ENCODE data around the gene CAMKK1. TPM values are rescaled to one million over a fixed set of nuclear protein-coding genes. Genes with fewer than 3 reads are reported as not detected.

Gene CAMKK1
- total RNA-seq, 1 experiment from 2014 or later, result 16.3 TPM

DNA sequence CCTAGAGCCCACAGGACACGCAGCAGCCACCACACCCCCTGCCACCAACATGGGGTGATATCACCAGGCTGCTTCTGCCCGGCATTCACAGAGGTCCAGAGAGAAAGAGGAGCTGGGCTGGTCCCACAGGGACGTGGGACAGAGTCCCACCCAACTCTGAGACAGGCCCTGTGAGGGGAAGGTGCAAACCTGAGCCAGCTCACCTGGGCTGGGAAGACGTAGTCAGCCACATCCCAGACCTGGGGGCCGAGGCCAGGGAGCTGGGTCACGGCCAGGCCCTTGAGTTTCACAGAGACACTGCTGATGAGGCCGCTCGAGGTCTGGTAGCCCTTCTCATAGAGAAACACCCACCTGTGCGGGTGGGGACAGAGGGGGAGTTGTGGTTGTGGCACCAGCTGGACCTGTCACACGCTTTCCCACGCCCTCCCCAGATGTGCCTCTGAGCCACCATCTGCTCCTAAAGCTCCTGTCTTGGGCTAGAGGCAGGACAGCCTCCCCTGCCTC lies 12.2 kb upstream of the CAMKK1 start:
- no TSS peak for BruUV-seq (replicated peaks)
- intact Hi-C loops (cut with micrococcal nuclease; ENCODE audit: unreplicated experiment), result loop anchor here (5.0 kb wide), 1 partner anchor 168 kb away; no protein-coding TSS in a partner anchor
- Histone ChIP-seq H4K20me1 (ENCODE audit: insufficient read depth) (no peaks in the 10 kb centered on the region), H3K9me2 (ENCODE audit: insufficient read depth) (no peaks in the 10 kb centered on the region), H3K4me3 (no peak overlapping the region), H3K27me3 (ENCODE audit: insufficient read depth, low read depth) (no peaks in the 10 kb centered on the region), H3K27ac (no peak overlapping the region), H3K4me1 (replicated peaks; ENCODE audit: insufficient read depth) (no peaks in the 10 kb centered on the region), H3K36me3 (ENCODE audit: low read depth) (no peaks in the 10 kb centered on the region), H3K9me3 (ENCODE audit: insufficient read depth, low read depth) (no peaks in the 10 kb centered on the region), H3F3A (ENCODE audit: insufficient read depth, low read depth) (no peaks in the 10 kb centered on the region), H3K4me2 (no peak overlapping the region), H2AFZ (no peak overlapping the region), H3K79me2 (ENCODE audit: low read depth) (no peaks in the 10 kb centered on the region)
- ChIA-PET CTCF (interaction anchor here (1.0 kb wide), 1 partner anchor 9 kb away, joined by 4 read pairs; no protein-coding TSS in a partner anchor), POLR2A (ENCODE audit: unreplicated experiment) (interaction anchor here (0.6 kb wide), 1 partner anchor 31 kb away, joined by 3 read pairs; no protein-coding TSS in a partner anchor)
- TF ChIP-seq EZH2 (IDR thresholded peaks at IDR 0.05; ENCODE audit: low read depth), result no peak
- TF ChIP-seq, protein P1, sequence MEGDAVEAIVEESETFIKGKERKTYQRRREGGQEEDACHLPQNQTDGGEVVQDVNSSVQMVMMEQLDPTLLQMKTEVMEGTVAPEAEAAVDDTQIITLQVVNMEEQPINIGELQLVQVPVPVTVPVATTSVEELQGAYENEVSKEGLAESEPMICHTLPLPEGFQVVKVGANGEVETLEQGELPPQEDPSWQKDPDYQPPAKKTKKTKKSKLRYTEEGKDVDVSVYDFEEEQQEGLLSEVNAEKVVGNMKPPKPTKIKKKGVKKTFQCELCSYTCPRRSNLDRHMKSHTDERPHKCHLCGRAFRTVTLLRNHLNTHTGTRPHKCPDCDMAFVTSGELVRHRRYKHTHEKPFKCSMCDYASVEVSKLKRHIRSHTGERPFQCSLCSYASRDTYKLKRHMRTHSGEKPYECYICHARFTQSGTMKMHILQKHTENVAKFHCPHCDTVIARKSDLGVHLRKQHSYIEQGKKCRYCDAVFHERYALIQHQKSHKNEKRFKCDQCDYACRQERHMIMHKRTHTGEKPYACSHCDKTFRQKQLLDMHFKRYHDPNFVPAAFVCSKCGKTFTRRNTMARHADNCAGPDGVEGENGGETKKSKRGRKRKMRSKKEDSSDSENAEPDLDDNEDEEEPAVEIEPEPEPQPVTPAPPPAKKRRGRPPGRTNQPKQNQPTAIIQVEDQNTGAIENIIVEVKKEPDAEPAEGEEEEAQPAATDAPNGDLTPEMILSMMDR (conservative IDR thresholded peaks at IDR 0.05), result no peak
- DNase-seq, result no peak

- Histone ChIP-seq H3K4me2 (no peak overlapping the region), H3K27me3 (ENCODE audit: insufficient read depth, low read depth) (no peaks in the 10 kb centered on the region), H3K4me3 (no peak overlapping the region), H3F3A (ENCODE audit: insufficient read depth, low read depth) (no peaks in the 10 kb centered on the region), H3K79me2 (ENCODE audit: low read depth) (no peaks in the 10 kb centered on the region), H3K4me1 (replicated peaks; ENCODE audit: insufficient read depth) (no peaks in the 10 kb centered on the region), H4K20me1 (ENCODE audit: insufficient read depth) (no peaks in the 10 kb centered on the region), H3K27ac (no peak overlapping the region), H3K9me3 (ENCODE audit: insufficient read depth, low read depth) (no peaks in the 10 kb centered on the region), H3K36me3 (ENCODE audit: low read depth) (no peaks in the 10 kb centered on the region), H3K9me2 (ENCODE audit: insufficient read depth) (no peaks in the 10 kb centered on the region), H2AFZ (no peak overlapping the region)
- ChIA-PET POLR2A (ENCODE audit: unreplicated experiment) (no interaction called here), CTCF (no interaction called here)
- DNase-seq, result no peak
- TF ChIP-seq EZH2 (IDR thresholded peaks at IDR 0.05; ENCODE audit: low read depth), result no peak
- TF ChIP-seq, protein P1 (conservative IDR thresholded peaks at IDR 0.05), result no peak
- BruUV-seq (replicated peaks), result no TSS peak
- intact Hi-C loops (cut with micrococcal nuclease; ENCODE audit: unreplicated experiment), result no loop called here
Observed at GRCh38 chr17:3904501-3904900, 11.6 kb upstream of the CAMKK1 start.

GRCh38 chr17:3903881-3904290 lies 11.0 kb upstream of the CAMKK1 start:
- H2AFZ ChIP-seq, result no peak overlapping the region
- H3F3A ChIP-seq (ENCODE audit: insufficient read depth, low read depth), result no peaks in the 10 kb centered on the region
- CTCF ChIA-PET, result interaction anchor here (0.6 kb wide), 1 partner anchor 1066 kb away, joined by 8 read pairs; no protein-coding TSS in a partner anchor
- no peaks in the 10 kb centered on the region for H3K36me3 ChIP-seq (ENCODE audit: low read depth)
- no peaks in the 10 kb centered on the region for H3K79me2 ChIP-seq (ENCODE audit: low read depth)
- H3K9me2 ChIP-seq (ENCODE audit: insufficient read depth), result no peaks in the 10 kb centered on the region
- H3K9me3 ChIP-seq (ENCODE audit: insufficient read depth, low read depth), result no peaks in the 10 kb centered on the region
- intact Hi-C loops (cut with micrococcal nuclease; ENCODE audit: unreplicated experiment), result no loop called here
- no peak for DNase-seq
- no peaks in the 10 kb centered on the region for H3K27me3 ChIP-seq (ENCODE audit: insufficient read depth, low read depth)
- no TSS peak for BruUV-seq (replicated peaks)
- no peaks in the 10 kb centered on the region for H4K20me1 ChIP-seq (ENCODE audit: insufficient read depth)
- H3K4me3 ChIP-seq, result no peak overlapping the region
- no peaks in the 10 kb centered on the region for H3K4me1 ChIP-seq (replicated peaks; ENCODE audit: insufficient read depth)
- H3K4me2 ChIP-seq, result no peak overlapping the region
- H3K27ac ChIP-seq, result no peak overlapping the region
- POLR2A ChIA-PET (ENCODE audit: unreplicated experiment), result no interaction called here
- TF ChIP-seq, protein P1 (conservative IDR thresholded peaks at IDR 0.05), result no peak
- TF ChIP-seq EZH2 (IDR thresholded peaks at IDR 0.05; ENCODE audit: low read depth), result no peak
